Adrenal gland (tissue), 12 donors: ENCODE measurements around the gene ARHGEF25. TPM values are rescaled to one million over a fixed set of nuclear protein-coding genes. Genes with fewer than 3 reads are reported as not detected.

Experiments
- DNase-seq, 7 donors: peaks; one replicate each; pipeline ENCODE4 v3.0.0-alpha.2; 2019 to 2020
- H3K27ac ChIP-seq, 5 donors: fragments of 200-600 bp; sonication (generic) in 4 of 5; 1 replicate in 3 of 5; 2 replicates in 2 of 5; pipeline versions ENCODE4 v1.5.1 to v1.8.0; 2016 to 2020; ENCODE audit warnings: mild to moderate bottlenecking in 1 of 5
- H3K27me3 ChIP-seq: fragments of 200-600 bp; 2 replicates; pipeline ENCODE4 v1.8.0; 2021
- H3K36me3 ChIP-seq, 2 donors: fragments of 200-600 bp; replicated peaks in 1 of 2; 1 replicate in 1 of 2; 2 replicates in 1 of 2; pipeline versions ENCODE4 v1.5.1 to v1.8.0; 2018 to 2022
- H3K4me1 ChIP-seq, 2 donors: fragments of 200-600 bp; replicated peaks in 1 of 2; 1 replicate in 1 of 2; 2 replicates in 1 of 2; pipeline versions ENCODE4 v1.5.1 to v1.8.0; 2018 to 2021
- H3K4me3 ChIP-seq, 4 donors: fragments of 200-600 bp; sonication (generic) in 3 of 4; one replicate each; pipeline ENCODE4 v1.5.1; 2016 to 2018
- H3K9me3 ChIP-seq, 3 donors: fragments of 200-600 bp; sonication (generic) in 1 of 3; replicated peaks in 1 of 3; 1 replicate in 2 of 3; 2 replicates in 1 of 3; pipeline versions ENCODE4 v1.5.1 to v1.8.0; 2016 to 2021
- POLR2A ChIP-seq, 2 donors: fragments of 450-650 bp; IDR thresholded peaks; one replicate each; pipeline ENCODE4 v1.6.1; 2017; ENCODE audit warnings: antibody characterized with exemption in 2 of 2, mild to moderate bottlenecking in 2 of 2, moderate library complexity in 1 of 2
- WGBS, 4 donors: extraction: QIAGEN DNeasy Blood & Tissue Kit in 2 of 4; methylation state at CpG; one replicate each; pipeline versions ENCODE4 v1.1.5 to v1.1.7; 2013 to 2017; 5-methylcytosine and 5-hydroxymethylcytosine counted together
- intact Hi-C, 2 donors: fragments of 100-400 bp; cut with DNase I; formaldehyde crosslinking; loops; one replicate each; pipeline versions ENCODE4 v1.14.1 to v1.15.0; 2022 to 2023
- polyA plus RNA-seq, 3 donors: library from polyadenylated mRNA; stranded (reverse); fragments of 200-250 nt in 2 of 3; fragments of 350-450 nt in 1 of 3; fragmentation: Illumina TruSeq in 1 of 3; extraction: RNeasy Lipid Tissue Mini Kit (QIAGEN cat#74804) in 1 of 3; gene quantifications; one replicate each; pipeline ENCODE4 v1.2.3, GENCODE V29; 2013 to 2014
- total RNA-seq, 9 donors: library from RNA; depleted of rRNA in 4 of 9; stranded (reverse); fragments of >200 nt in 4 of 9; fragments of 120-200 nt in 1 of 9; fragmentation: NEBNext Ultra II Directional in 1 of 9; extraction: Animal tissue kit (Norgen Biotek cat#: 25700) in 1 of 9; gene quantifications; one replicate each; pipeline versions ENCODE4 v1.1.0 to v1.2.4, GENCODE V29; 2013 to 2023
- TF ChIP-seq, protein P1 (sequence below), 6 experiments: fragments of 450-650 bp in 4 of 6; fragments of 200-600 bp in 2 of 6; sonication (generic) in 1 of 6; IDR thresholded peaks; 1 replicate in 5 of 6; 2 replicates in 1 of 6; pipeline versions ENCODE4 v1.5.1 to v1.8.0; 2016 to 2021; ENCODE audit warnings: antibody characterized with exemption in 6 of 6, mild to moderate bottlenecking in 2 of 6, moderate library complexity in 1 of 6
- donor health status: healthy with polysubstance abuse.
- donor health status: Bipolar disorder and iron deficiency.
- donor health status: DM: yes; HTN: yes; CAD: no.
- donor health status: DM: no; HTN: no; CAD: no.
- donor health status: DM: no; HTN: no; CAD: no.
- donor health status: DM: yes; HTN: yes; CAD: no.

ARHGEF25 gene
- total and polyA plus RNA-seq, 12 donors, result 4.9 to 86.4 (median 9.9) TPM

DNA sequence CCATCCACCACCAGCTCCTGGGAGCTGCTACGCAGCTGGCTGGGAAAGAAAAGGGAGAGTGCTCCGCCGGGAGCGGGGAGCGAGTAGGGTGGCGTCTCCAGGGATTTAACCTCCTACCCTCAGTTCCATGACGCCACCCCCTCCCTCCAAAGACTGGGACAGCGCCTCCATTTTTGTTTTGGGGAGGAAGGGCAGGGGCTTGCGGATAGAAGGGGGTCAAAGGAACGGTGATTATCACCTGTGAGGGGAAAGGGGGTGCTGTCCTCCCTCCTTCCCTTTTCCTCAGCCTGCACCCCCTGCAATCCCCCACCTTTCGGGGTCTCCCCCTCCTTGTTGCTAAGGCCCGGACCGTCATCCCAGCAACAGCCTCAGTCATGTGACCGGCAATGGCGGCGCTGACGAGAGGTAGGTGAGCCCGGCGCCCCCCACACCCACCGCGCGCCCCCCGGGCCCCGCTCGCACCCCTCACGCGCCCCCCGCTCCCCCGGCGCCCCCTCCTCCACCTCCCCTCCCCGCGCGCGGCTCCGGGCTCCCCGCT, 6.7 kb upstream of the ARHGEF25 start, which contains the start of gene DTX3:
Gene DTX3 (plus strand): TSS at position 371 of the 538 bp plus-strand sequence. CDS start 1,694 bp downstream, outside the sequence.
- peak within 1 kb of the TSS in 4 of 5 donors; percentile 66 to 96 (median 82) for H3K27ac ChIP-seq

DNA sequence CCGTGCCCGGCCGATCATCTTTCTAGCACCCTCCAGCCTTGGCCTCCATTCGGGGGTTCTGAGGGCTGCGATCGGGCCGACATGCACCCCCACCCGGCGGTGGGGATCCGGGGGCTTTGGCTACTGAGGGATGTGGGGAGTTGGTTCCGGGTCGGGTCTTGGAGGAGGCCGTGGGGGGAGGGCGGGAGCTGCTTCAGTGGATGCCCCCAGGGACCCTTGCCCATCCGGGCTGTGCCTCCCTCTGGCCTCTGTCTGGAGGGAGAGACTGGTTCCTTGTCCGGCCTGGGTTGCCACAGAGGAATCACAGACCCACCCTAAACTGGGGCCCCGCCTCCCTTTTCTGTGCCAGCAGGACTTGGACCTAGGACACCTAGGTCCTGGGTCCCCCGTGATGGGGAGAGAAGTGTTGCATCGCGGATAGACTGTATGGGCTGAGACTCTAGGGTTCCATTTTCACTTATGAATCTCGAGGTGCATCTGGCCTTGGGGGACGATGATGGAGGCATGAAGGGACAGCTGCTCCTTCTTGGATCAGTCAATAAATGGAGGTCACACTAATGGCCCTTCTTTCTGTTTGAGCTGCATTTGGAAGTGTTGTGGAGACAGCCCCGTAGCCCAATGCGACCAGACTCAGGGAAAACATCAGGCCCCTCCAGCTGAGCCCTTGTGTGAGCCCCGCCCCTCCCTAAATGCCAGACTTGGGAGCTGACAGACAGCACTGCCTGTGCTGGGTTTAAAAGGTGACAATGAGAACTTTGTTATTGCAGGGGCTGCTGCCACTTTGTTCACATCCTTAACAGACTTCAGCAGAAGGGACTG, 6.0 kb upstream of the ARHGEF25 start:
- Histone ChIP-seq H3K4me3 (peak overlapping the region; percentile 24 to 89 (median 54)), H3K27me3 (no peaks in the 10 kb centered on the region), H3K4me1 (peaks cover 17 to 24% of the 10 kb centered on the region in 2 donors), H3K36me3 (peaks cover 0 to 31% of the 10 kb centered on the region in 2 donors), H3K9me3 (no peaks in the 10 kb centered on the region), H3K27ac (peak overlapping the region in 4 of 5 donors; percentile 66 to 96 (median 82))
- WGBS, 4 donors, result 5 to 65% (median 14%) methylated on average over 3 to 25 of the region's 25 CpGs
- intact Hi-C loops, result no loop called here
- TF ChIP-seq, protein P1, sequence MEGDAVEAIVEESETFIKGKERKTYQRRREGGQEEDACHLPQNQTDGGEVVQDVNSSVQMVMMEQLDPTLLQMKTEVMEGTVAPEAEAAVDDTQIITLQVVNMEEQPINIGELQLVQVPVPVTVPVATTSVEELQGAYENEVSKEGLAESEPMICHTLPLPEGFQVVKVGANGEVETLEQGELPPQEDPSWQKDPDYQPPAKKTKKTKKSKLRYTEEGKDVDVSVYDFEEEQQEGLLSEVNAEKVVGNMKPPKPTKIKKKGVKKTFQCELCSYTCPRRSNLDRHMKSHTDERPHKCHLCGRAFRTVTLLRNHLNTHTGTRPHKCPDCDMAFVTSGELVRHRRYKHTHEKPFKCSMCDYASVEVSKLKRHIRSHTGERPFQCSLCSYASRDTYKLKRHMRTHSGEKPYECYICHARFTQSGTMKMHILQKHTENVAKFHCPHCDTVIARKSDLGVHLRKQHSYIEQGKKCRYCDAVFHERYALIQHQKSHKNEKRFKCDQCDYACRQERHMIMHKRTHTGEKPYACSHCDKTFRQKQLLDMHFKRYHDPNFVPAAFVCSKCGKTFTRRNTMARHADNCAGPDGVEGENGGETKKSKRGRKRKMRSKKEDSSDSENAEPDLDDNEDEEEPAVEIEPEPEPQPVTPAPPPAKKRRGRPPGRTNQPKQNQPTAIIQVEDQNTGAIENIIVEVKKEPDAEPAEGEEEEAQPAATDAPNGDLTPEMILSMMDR (IDR thresholded peaks at IDR 0.05), result no peak
- peak in 1 of 2 donors; percentile 19 for TF ChIP-seq POLR2A (IDR thresholded peaks at IDR 0.05)
- peak in 2 of 7 donors; percentile 43 to 58 for DNase-seq

More for the DNA sequence above, 6.7 kb upstream of the ARHGEF25 start, which contains the start of gene DTX3:
- no peaks in the 10 kb centered on the region for H3K27me3 ChIP-seq
- DNase-seq, result peak; percentile 37 to 70 (median 53)
- H3K9me3 ChIP-seq, result no peaks in the 10 kb centered on the region
- intact Hi-C loops, result no loop called here
- H3K36me3 ChIP-seq, result peaks cover 0 to 33% of the 10 kb centered on the region in 2 donors
- TF ChIP-seq, protein P1 (IDR thresholded peaks at IDR 0.05), result no peak
- no peak for TF ChIP-seq POLR2A (IDR thresholded peaks at IDR 0.05)
- H3K4me1 ChIP-seq, result peaks cover 17 to 24% of the 10 kb centered on the region in 2 donors
- 1 to 3% (median 1%) methylated on average over 11 to 36 of the region's 36 CpGs for WGBS, 4 donors
- H3K4me3 ChIP-seq, result peak within 1 kb of the TSS; percentile 24 to 89 (median 54)

DNA sequence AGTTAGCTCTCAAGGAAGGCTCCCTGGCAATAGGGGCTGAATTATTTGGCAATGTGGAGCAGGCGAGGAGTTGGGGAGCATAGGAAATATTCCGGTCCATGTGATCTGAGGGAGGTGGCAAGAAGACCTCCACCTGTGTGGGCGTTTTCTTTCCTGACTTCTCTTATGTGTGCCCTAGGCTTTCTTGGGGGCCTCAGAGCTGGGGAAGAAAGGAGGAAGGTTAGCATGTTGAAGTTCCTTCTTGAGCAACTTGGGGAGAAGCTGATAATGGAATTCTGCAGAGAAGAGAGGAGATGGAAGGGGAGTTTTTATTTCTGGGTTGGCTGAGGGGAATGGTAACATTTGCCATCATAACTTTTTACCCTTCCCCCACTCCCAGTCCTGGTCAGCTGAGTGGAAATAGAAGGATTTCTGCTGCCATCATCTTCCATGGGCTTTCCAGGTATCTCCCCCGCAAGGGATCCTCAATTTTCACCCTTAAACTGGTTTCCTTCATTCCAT, 5.4 kb upstream of the ARHGEF25 start:
- Histone ChIP-seq H3K27ac (peak overlapping the region in 2 of 5 donors; percentile 87 to 96), H3K36me3 (peaks cover 0 to 24% of the 10 kb centered on the region in 2 donors), H3K27me3 (no peaks in the 10 kb centered on the region), H3K4me3 (peak overlapping the region in 1 of 4 donors; percentile 89), H3K9me3 (no peaks in the 10 kb centered on the region), H3K4me1 (peaks cover 20 to 24% of the 10 kb centered on the region in 2 donors)
- DNase-seq, result no peak
- TF ChIP-seq, protein P1 (IDR thresholded peaks at IDR 0.05), result no peak
- no peak for TF ChIP-seq POLR2A (IDR thresholded peaks at IDR 0.05)
- intact Hi-C loops, result no loop called here
- WGBS, 4 donors, result 75 to 83% (median 79%) methylated on average over 4 of the region's 4 CpGs

DNA sequence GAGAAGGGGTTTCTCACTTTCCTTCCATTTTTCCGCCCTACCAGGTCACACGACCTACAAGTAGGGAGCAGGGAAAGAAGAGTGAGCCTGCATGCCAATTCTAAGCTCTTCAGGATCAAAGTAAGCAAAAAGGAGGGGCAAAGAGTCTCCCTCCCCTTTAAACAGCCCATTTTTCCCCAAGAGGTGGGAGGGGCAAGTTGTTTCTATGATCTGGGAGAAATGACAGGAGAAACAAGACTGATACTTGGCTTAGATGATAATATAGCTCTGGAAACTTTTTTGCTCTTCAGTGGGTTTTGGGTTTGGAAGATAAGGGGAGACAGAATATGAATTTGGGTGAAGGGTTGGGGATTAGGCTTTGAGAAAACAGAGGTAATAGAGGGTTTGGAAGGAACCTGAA, 4.8 kb upstream of the ARHGEF25 start:
- Histone ChIP-seq H3K27ac (no peak overlapping the region), H3K4me3 (no peak overlapping the region)

More for the DNA sequence above, 4.8 kb upstream of the ARHGEF25 start:
- no peaks in the 10 kb centered on the region for H3K27me3 ChIP-seq
- intact Hi-C loops, result no loop called here
- no peaks in the 10 kb centered on the region for H3K9me3 ChIP-seq
- no peak for DNase-seq
- H3K36me3 ChIP-seq, result peaks cover 0 to 19% of the 10 kb centered on the region in 2 donors
- TF ChIP-seq POLR2A (IDR thresholded peaks at IDR 0.05), result no peak
- 76 to 83% (median 80%) methylated on average over 2 of the region's 2 CpGs for WGBS, 4 donors
- peaks cover 24 to 25% of the 10 kb centered on the region in 2 donors for H3K4me1 ChIP-seq
